IMR-90 (cell line): Measurements from ENCODE around the gene AUTS2. TPM values are rescaled to one million over a fixed set of nuclear protein-coding genes. Genes with fewer than 3 reads are reported as not detected.

Source experiments
- ATAC-seq: fragments of 200-7000 bp; cut with Tn5 transposase; 2 replicates; pipeline ENCODE4 v1.9.1; 2020; ENCODE audit warnings: low read depth, mild to moderate bottlenecking, moderate library complexity
- BruUV-seq: library from RNA; stranded (reverse); fragments of 400-500 nt; replicated peaks from 2 replicates; lab custom pipeline; 2021; lab: Mats Ljungman, UMichigan
- CTCF ChIA-PET: fragments of 300-600 bp; formaldehyde crosslinking; extraction: SDS; loops from one replicate; lab custom pipeline; 2021; ENCODE audit warnings: antibody characterized with exemption; lab: Yijun Ruan, JAX
- POLR2A ChIA-PET: fragments of 300-600 bp; sonication (Branson Sonifier 250); formaldehyde crosslinking; loops from one replicate; lab custom pipeline; 2022; ENCODE audit warnings: antibody characterized with exemption; ENCODE audit not compliant: unreplicated experiment; lab: Charles Lee
- DNase-seq: peaks from one replicate; pipeline ENCODE4 v3.0.0; 2013
- H2AFZ ChIP-seq: replicated peaks from 2 replicates; pipeline ENCODE3; 2013; ENCODE audit warnings: low read length, mild to moderate bottlenecking; ENCODE audit not compliant: poor library complexity
- H2AK5ac ChIP-seq: 2 replicates; pipeline ENCODE4 v1.6.1; 2013; ENCODE audit warnings: low read depth, low read length, inconsistent platforms
- H2AK9ac ChIP-seq: replicated peaks from 2 replicates; pipeline ENCODE3; 2013; ENCODE audit warnings: mild to moderate bottlenecking, low read depth, low read length, moderate library complexity; ENCODE audit not compliant: poor library complexity
- H2BK120ac ChIP-seq: 2 replicates; pipeline ENCODE4 v1.6.1; 2013; ENCODE audit warnings: low read depth, low read length, inconsistent platforms
- H2BK15ac ChIP-seq: 3 replicates; pipeline ENCODE4 v1.6.1; 2013; ENCODE audit warnings: low read depth, low read length, inconsistent platforms
- H2BK20ac ChIP-seq: 2 replicates; pipeline ENCODE4 v1.6.1; 2013; ENCODE audit warnings: low read depth, mild to moderate bottlenecking, inconsistent platforms, low read length, moderate library complexity
- H2BK5ac ChIP-seq: 2 replicates; pipeline ENCODE4 v1.6.1; 2013; ENCODE audit warnings: mild to moderate bottlenecking, low read depth, low read length, inconsistent platforms; ENCODE audit not compliant: poor library complexity, severe bottlenecking
- H3K14ac ChIP-seq: replicated peaks from 2 replicates; pipeline ENCODE4 v1.6.1; 2013; ENCODE audit warnings: low read depth, low read length, inconsistent platforms
- H3K18ac ChIP-seq: 2 replicates; pipeline ENCODE4 v1.6.1; 2013; ENCODE audit warnings: low read depth, low read length, control low read depth
- H3K23ac ChIP-seq: 2 replicates; pipeline ENCODE4 v1.6.1; 2013; ENCODE audit warnings: low read depth, low read length, inconsistent platforms
- H3K27ac ChIP-seq: 2 replicates; pipeline ENCODE4 v1.5.1; 2013; ENCODE audit warnings: mild to moderate bottlenecking, control low read depth, low read length; ENCODE audit not compliant: insufficient read depth
- H3K27me3 ChIP-seq: 2 replicates; pipeline ENCODE4 v1.6.1; 2013; ENCODE audit warnings: low read length; ENCODE audit not compliant: control insufficient read depth, insufficient read depth
- H3K36me3 ChIP-seq: 2 replicates; pipeline ENCODE4 v1.6.1; 2013; ENCODE audit warnings: low read length, mixed read lengths; ENCODE audit not compliant: control insufficient read depth, insufficient read depth
- H3K4ac ChIP-seq: 2 replicates; pipeline ENCODE4 v1.6.1; 2013; ENCODE audit warnings: low read depth, low read length, inconsistent platforms
- H3K4me1 ChIP-seq: 2 replicates; pipeline ENCODE4 v1.6.1; 2013; ENCODE audit warnings: low read length, mixed read lengths; ENCODE audit not compliant: control insufficient read depth, insufficient read depth
- H3K4me2 ChIP-seq: 2 replicates; pipeline ENCODE4 v1.6.1; 2013; ENCODE audit warnings: low read depth, mild to moderate bottlenecking, control low read depth, low read length, moderate library complexity
- H3K4me3 ChIP-seq: 2 replicates; pipeline ENCODE4 v1.5.1; 2013; ENCODE audit warnings: low read depth, mild to moderate bottlenecking, control low read depth, low read length, moderate library complexity; ENCODE audit not compliant: insufficient read depth
- H3K56ac ChIP-seq: 2 replicates; pipeline ENCODE4 v1.6.1; 2013; ENCODE audit warnings: low read length, inconsistent platforms; ENCODE audit not compliant: insufficient read depth; ENCODE audit errors: extremely low read depth
- H3K79me1 ChIP-seq, 2 experiments: 2 replicates each; pipeline ENCODE4 v1.6.1; 2013; ENCODE audit warnings: low read length in 2 of 2, inconsistent platforms in 1 of 2, low read depth in 1 of 2
- H3K9ac ChIP-seq: 2 replicates; pipeline ENCODE4 v1.6.1; 2013; ENCODE audit warnings: low read depth, low read length, control low read depth
- H3K9me1 ChIP-seq: 2 replicates; pipeline ENCODE4 v1.6.1; 2013; ENCODE audit warnings: low read length, inconsistent platforms; ENCODE audit not compliant: insufficient read depth
- H3K9me3 ChIP-seq: 2 replicates; pipeline ENCODE4 v1.6.1; 2013; ENCODE audit warnings: low read length; ENCODE audit not compliant: control insufficient read depth, insufficient read depth
- H4K20me1 ChIP-seq: 2 replicates; pipeline ENCODE4 v1.6.1; 2013; ENCODE audit warnings: low read length, inconsistent platforms; ENCODE audit not compliant: insufficient read depth
- H4K5ac ChIP-seq: 2 replicates; pipeline ENCODE4 v1.6.1; 2013; ENCODE audit warnings: mild to moderate bottlenecking, low read depth, low read length, control low read depth
- H4K8ac ChIP-seq, 2 experiments: 2 replicates each; pipeline ENCODE4 v1.6.1; 2013; ENCODE audit warnings: low read depth in 2 of 2, low read length in 2 of 2, control low read depth in 1 of 2, inconsistent platforms in 1 of 2
- H4K91ac ChIP-seq: 2 replicates; pipeline ENCODE4 v1.6.1; 2013; ENCODE audit warnings: low read depth, low read length, inconsistent platforms; ENCODE audit not compliant: insufficient read depth
- CEBPB ChIP-seq: IDR thresholded peaks from 2 replicates; pipeline ENCODE4 v1.6.1; 2012; ENCODE audit warnings: low read depth, low read length, improper control_type of control experiment
- FOS ChIP-seq: fragments of 150-350 bp; IDR thresholded peaks from 2 replicates; pipeline ENCODE4 v1.6.1; 2016; ENCODE audit warnings: low read depth, low read length
- MAFK ChIP-seq: IDR thresholded peaks from 2 replicates; pipeline ENCODE4 v1.6.1; 2012; ENCODE audit warnings: low read depth, low read length, improper control_type of control experiment
- MAZ ChIP-seq: IDR thresholded peaks from 2 replicates; pipeline ENCODE4 v1.6.1; 2012; ENCODE audit warnings: low read depth, mild to moderate bottlenecking, low read length, improper control_type of control experiment, moderate library complexity, borderline replicate concordance
- RAD21 ChIP-seq: IDR thresholded peaks from 2 replicates; pipeline ENCODE4 v1.6.1; 2012; ENCODE audit warnings: low read length, improper control_type of control experiment
- RCOR1 ChIP-seq: IDR thresholded peaks from 2 replicates; pipeline ENCODE4 v1.6.1; 2012; ENCODE audit warnings: mild to moderate bottlenecking, low read length, improper control_type of control experiment; ENCODE audit not compliant: insufficient replicate concordance
- SMC3 ChIP-seq: fragments of 150-350 bp; IDR thresholded peaks from 2 replicates; pipeline ENCODE4 v1.6.1; 2016; ENCODE audit warnings: low read depth, mild to moderate bottlenecking, antibody characterized with exemption, low read length, moderate library complexity
- WGBS, 2 experiments: methylation state at CpG; one replicate each; pipeline versions ENCODE4 v1.1.5 to v1.1.7; 2013; ENCODE audit warnings: missing lambda C conversion rate in 2 of 2; ENCODE audit not compliant: insufficient read length in 1 of 2; ENCODE audit errors: extremely low coverage in 2 of 2; 5-methylcytosine and 5-hydroxymethylcytosine counted together
- dilution Hi-C: fragments of 300-500 bp; cut with HindIII; formaldehyde crosslinking; loops from one replicate; pipeline ENCODE4 v1.14.3; 2018; ENCODE audit warnings: low sequenced_read_pairs; ENCODE audit not compliant: unreplicated experiment
- in situ Hi-C: fragments of 300-500 bp; cut with MboI; formaldehyde crosslinking; loops from 3 replicates; pipeline ENCODE4 v1.14.3; 2019; ENCODE audit warnings: low sequenced_read_pairs, inconsistent platforms, mixed read lengths
- intact Hi-C: fragments of 100-400 bp; cut with micrococcal nuclease; formaldehyde crosslinking; loops from 2 replicates; pipeline ENCODE4 v1.10.0; 2022
- polyA plus RNA-seq, 3 experiments: library from polyadenylated mRNA; depleted of rRNA; stranded (reverse); fragments of >200 nt; gene quantifications; 2 replicates each; pipeline ENCODE4 v1.2.3, GENCODE V29; 2012; ENCODE audit warnings: low replicate concordance in 1 of 3
- total RNA-seq: library from RNA; depleted of rRNA; stranded (reverse); fragments of >200 nt; gene quantifications from 2 replicates; pipeline ENCODE4 v1.2.3, GENCODE V29; 2012
- TF ChIP-seq, protein P1 (sequence below): conservative IDR thresholded peaks from 2 replicates; pipeline ENCODE4 v1.5.1; 2012; ENCODE audit warnings: mild to moderate bottlenecking, low read depth, low read length, improper control_type of control experiment

Gene AUTS2
- total and polyA plus RNA-seq, 2 of the 4 experiments (the other 2 are of a cell fraction), result 0.90 to 3.0 TPM

DNA sequence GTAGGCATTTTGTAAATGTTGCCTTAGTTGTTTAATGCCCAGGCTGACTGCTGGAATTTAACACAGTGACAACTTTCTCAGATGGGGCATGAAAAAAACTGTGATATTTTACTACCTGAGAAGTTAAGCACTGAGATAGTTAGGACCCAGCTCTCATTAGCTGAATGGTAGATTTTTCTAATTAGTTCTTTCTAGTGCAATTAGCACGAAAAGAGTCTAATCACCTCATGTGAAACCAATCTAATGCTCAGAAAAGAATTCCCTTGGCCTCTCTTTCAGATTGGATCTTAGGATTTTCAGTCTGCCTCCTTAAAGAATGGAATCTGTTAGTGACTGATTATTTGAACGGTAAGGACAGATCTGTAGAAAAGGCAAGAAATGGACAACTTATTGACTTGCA, 743.2 kb downstream of the AUTS2 start:
- Histone ChIP-seq H3K9me1 (no peaks in the 10 kb centered on the region), H2AK9ac (no peak overlapping the region), H4K5ac (no peak overlapping the region), H2AFZ (no peak overlapping the region), H3K9me3 (no peaks in the 10 kb centered on the region), H3K27ac (no peak overlapping the region), H4K8ac (no peak overlapping the region), H3K4me2 (no peak overlapping the region), H2AK5ac (no peak overlapping the region), H3K36me3 (no peaks in the 10 kb centered on the region), H2BK20ac (no peak overlapping the region), H3K23ac (no peak overlapping the region), H3K18ac (no peak overlapping the region), H4K91ac (no peak overlapping the region), H3K79me1 (no peaks in the 10 kb centered on the region), H2BK15ac (no peak overlapping the region), H4K20me1 (no peaks in the 10 kb centered on the region), H2BK5ac (no peak overlapping the region), H3K4ac (no peak overlapping the region), H3K4me1 (no peaks in the 10 kb centered on the region), H3K14ac (no peak overlapping the region), H3K4me3 (no peak overlapping the region), H3K9ac (no peak overlapping the region), H3K27me3 (no peaks in the 10 kb centered on the region), H2BK120ac (no peak overlapping the region), H3K56ac (no peak overlapping the region)
- TF ChIP-seq RAD21, result no peak
- TF ChIP-seq MAFK, result no peak
- TF ChIP-seq, protein P1, sequence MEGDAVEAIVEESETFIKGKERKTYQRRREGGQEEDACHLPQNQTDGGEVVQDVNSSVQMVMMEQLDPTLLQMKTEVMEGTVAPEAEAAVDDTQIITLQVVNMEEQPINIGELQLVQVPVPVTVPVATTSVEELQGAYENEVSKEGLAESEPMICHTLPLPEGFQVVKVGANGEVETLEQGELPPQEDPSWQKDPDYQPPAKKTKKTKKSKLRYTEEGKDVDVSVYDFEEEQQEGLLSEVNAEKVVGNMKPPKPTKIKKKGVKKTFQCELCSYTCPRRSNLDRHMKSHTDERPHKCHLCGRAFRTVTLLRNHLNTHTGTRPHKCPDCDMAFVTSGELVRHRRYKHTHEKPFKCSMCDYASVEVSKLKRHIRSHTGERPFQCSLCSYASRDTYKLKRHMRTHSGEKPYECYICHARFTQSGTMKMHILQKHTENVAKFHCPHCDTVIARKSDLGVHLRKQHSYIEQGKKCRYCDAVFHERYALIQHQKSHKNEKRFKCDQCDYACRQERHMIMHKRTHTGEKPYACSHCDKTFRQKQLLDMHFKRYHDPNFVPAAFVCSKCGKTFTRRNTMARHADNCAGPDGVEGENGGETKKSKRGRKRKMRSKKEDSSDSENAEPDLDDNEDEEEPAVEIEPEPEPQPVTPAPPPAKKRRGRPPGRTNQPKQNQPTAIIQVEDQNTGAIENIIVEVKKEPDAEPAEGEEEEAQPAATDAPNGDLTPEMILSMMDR, result no peak
- no peak for TF ChIP-seq MAZ
- no peak for TF ChIP-seq SMC3
- no peak for TF ChIP-seq CEBPB
- TF ChIP-seq FOS, result no peak
- no peak for TF ChIP-seq RCOR1
- DNase-seq (no peak), ATAC-seq (no peak)
- dilution Hi-C loops (no loop called here), in situ Hi-C loops (no loop called here), intact Hi-C loops (no loop called here)
- no TSS peak for BruUV-seq
- 83% methylated on average over 1 of the region's 2 CpGs; no CpG with 5 or more reads in 1 of the 2 experiments for WGBS, 2 experiments
- ChIA-PET CTCF (no interaction called here), POLR2A (no interaction called here)
